GM04504 (cell line): ENCODE measurements around the gene SLC44A3.
"Not testable (repeated sequence)": the region's sequence is repeated elsewhere in the genome, so short reads cannot be mapped to it uniquely, and the experiment has no call there.

Experiments used
- DNase-seq: peaks from one replicate; pipeline ENCODE4 v3.0.0-alpha.2; 2012; ENCODE audit warnings: low read depth

SLC44A3 gene

DNA sequence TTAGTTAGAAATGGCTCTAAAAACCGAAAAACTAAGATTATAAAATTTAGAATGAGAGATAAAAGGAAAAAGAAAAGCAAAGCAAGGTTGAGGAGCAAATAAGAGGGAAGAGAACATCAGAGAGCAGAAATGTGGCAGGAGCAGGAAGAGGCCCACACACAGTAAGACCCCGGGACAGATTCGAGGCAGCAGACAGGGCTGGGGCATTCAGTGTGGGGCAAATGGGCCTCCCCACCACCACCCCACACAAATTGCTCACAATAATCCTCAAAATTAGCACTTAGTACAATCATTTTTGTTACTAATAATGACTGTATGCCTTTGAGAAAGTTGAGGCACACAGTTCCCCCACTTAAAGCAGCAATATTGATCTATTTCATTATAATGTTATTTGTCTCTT lies 17.1 kb upstream of the SLC44A3 start:
- DNase-seq, result no peak

DNA sequence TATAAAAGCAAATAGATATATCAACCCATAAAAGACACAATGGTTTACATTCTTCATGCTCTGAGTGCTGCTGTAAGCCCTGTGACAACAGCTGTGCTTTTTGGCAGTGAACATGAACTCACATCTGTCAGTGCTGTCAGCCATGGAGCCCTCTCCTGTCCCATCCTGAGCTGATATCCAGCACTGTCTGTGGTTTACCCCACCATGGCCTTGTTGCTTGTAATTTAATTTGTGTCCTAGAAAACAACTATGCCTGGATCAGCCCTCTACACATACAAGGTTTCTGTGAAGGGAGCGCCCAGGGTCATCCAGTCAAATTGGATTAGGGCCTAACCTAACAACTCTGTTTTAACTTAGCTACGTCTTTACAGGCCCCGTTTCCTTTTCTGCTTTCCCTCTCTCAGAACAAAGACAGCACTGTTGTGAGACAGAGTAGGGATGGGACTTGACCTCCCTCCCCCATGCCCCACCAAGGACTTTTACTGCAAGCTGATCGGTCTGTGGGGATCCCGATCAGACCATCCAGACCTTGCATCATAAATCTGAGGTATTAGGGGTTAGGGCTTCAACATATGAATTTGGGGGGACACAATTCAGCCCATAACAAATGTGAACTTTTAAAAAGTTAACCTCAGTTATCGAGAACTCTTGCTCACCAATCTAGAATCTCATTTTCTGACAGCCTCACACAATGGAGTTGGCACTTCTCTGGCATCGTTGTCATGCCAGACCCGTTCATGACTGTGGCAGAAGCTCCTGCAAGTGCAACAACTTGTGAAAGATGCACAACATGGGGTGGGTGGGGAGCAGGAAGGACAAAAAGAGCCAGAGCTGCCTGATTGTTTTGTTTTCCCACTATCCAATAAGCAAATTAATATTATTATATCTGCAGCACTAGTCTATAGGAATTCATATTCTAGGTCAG lies 16.4 kb upstream of the SLC44A3 start:
- DNase-seq, result no peak

DNA sequence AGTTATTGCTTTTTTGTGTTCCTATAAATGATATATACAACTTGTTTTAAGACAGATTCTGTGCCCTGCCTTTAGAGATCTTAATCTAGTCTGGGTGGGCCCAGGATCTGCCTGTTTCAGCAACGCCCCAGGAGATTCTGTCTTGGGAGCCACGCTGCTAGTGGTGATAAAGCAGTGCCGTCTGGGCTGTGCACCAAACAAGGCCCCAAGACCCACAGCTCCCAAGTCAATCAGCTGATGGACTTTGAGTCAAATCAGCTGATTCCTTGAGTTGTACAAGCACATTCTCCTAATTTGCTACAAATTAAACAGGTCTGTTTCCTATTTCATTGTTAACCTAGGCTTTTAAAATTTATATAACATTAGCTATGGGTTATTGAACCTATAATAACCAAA lies 15.7 kb upstream of the SLC44A3 start:
- DNase-seq, result no peak

DNA sequence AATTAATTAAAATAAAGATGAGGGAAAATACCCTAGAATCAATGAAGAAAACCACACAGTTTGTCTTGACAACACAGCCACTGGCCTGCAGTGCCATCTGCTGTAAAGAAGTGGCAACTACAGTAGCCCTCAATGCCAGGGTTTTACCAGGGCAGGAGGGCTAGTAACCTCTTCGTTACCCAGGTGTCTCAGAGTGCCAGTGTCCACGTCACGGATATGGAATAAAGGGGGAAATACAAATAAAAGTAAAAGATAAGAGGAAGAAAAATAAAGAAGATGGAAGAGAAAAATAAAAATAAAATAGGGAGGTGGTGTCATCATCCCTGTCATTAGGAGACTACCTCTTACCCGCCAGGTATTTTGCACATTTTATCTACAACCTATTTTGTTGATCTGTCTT lies 14.2 kb upstream of the SLC44A3 start:
- DNase-seq, result no peak

DNA sequence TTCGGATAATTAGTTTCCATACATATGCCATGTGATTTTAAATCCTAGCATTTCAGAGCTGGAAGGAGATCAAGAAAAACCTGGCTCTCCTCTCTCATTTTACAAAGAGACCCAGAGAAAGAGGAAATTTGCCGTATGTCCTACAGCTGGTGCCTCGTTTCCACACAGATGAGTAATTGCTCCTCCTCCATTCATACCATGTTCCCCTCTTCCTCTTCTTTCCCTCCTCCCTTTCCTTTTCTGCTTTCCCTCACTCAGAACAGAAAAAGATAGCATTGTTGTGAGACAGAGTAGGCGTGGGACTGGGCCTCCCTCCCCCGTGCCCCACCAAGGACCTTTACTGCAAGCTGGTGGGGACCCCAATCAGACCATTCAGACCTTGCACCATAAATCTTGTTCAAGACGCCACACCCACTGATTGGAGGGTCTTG lies 13.7 kb upstream of the SLC44A3 start:
- DNase-seq, result no peak

DNA sequence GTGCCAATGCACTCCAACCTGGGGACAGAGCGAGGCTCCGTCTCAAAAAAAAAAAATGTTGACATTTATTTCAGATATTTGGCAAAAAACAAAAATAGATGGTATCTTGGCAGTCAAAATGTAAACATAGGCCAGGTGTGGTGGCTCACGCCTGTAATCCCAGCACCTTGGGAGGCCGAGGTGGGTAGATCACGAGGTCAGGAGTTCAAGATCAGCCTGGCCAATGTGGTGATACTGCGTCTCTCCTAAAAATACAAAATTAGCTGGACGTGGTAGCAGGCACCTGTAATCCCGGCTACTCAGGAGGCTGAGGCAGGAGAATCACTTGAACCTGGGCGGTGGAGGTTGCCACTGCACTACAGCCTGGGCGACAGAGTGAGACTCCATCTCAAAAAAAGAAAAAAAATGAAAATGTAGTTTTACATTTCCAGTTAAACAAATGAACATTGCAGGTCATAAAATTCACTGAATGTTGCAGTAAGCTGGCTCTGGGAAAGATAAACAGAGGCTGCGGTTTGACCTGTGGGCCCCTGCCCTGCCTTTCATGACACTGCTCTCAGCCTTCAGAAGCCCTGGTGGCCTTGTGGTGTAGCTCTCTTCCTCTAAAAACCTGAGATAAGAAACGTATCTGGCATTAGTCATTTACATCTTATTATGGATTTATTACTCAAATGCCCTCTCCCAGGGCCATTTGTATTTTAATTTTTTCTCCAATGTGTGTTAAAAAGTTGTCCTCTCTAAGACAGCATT lies 12.2 kb upstream of the SLC44A3 start:
- DNase-seq, result no peak

DNA sequence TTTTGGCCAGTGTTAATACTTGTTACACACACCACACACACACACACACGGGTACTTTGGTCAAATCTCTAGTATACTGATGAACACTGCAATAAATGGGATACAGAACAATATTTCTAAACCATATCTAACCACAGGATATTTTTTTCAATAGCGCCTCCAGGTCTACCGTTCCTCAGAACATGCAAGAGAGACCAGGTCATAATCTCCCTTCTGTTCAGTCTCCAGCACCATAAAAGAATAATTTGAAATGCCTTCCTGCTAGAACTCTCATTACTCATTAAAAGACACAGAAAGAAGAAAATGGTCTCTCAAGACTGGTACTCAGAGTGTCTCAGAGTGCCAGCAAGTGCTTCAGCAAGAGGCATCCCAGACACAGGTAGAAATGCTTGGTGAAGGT lies 11.5 kb upstream of the SLC44A3 start:
- no peak for DNase-seq

DNA sequence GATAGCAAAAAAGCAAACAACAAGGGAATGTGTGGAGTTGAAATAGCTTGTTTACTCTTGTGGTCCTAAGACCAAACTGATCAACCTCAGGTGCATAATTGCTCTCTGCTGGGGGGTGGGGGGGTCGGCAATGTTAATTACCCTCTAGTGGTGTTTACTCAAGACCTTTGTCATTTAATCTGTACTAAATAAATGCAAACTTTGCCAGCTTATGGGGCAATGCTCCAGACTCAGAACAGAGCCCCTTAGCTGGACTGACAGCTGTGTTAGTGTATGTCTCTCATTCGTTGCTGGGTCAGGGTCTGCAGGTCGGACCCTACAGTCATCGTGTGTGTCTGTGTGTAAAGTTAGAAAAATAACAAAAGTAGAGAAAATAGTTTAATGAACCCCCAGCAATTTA lies 7.2 kb upstream of the SLC44A3 start:
- DNase-seq, result no peak

DNA sequence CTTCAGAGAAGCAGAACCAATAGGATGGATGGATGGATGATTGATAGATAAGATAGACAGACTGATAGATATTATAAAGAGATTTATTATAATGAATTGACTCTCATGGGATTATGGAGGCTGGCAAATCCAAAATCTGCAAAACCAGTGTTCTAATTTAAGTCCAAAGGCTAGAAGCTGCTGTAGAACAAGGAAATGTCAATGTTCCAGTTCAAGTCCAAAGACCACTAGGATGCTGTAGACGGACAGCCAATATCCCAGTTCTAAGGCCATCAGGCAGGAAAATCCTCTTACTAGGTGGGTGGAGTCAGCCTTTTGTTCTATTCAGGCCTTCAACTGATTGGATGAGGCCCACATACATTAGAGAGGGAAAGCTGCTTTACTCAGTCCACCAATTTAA lies 4.1 kb upstream of the SLC44A3 start:
- no peak for DNase-seq

DNA sequence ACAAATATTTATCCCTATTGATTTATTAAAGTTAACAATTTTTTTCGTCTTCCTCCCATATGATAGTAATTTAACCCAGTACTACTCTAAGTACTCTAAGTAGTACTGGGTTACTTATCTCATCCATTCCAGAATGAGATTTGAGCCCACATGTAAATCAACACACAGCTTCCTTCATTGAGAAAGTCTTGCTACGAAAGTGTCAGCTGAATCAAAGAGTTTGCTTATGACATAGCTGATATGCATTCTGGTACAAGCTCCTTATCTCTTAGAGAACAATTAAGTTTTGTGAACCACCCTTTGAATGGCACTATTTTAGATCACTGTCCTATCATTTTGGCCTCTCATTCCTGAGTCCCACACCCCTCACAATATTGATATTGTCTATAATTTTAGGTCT lies 2.4 kb upstream of the SLC44A3 start:
- DNase-seq, result no peak

DNA sequence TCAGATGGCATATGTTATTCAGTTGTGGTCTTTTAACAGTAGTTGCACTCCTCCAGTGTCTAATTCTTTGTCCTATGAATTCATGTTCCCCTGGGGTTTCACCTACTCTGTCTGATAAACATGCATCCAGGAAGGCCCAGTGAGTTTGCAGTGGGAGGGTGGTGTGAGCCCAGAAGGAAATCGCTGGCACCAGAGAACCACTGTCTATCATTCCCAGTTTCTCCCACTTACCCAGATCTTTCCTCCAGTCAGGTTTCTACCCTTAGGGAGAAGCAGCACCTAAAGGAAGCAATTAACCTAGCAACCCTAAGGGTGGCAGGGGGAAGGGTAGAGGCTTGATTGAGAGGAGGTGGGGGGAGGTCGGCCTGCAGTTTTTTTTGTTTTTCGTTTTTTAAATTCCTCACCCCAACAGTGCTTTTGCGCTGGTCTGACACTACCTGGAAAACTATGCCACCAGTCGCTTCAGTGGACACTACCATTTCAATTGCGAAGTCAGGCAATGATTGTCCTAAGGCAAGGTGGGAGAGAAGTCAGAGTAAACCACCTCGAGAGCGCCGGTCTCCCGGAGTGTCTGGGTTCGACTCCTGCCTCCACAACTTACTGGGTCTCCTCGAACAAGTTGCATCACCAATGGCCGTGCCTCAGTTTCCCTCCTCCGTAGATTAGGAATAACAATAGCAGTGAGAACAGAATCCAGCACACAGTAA lies 766 bp upstream of the SLC44A3 start:
- DNase-seq, result no peak

DNA sequence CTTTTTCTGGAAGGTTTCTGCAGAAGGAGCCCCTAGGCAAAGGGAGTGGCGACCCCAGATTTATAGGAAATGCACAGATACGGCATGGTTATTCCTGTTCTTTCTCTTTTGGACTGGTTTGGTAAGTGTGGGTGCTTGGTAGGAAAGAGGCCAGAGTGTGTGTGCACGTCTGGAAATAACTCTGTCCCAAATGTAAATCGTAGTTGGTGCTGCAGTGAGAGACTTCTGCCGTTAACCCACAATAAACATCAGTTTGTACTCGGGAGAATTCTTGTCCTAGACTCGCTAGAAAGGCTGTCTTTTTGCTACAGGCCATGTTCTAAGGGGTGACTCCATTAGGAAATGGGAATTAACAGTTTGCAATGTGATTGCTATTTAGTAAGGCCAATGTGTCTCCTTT lies 779 bp downstream of the SLC44A3 start:
- DNase-seq, result no peak

DNA sequence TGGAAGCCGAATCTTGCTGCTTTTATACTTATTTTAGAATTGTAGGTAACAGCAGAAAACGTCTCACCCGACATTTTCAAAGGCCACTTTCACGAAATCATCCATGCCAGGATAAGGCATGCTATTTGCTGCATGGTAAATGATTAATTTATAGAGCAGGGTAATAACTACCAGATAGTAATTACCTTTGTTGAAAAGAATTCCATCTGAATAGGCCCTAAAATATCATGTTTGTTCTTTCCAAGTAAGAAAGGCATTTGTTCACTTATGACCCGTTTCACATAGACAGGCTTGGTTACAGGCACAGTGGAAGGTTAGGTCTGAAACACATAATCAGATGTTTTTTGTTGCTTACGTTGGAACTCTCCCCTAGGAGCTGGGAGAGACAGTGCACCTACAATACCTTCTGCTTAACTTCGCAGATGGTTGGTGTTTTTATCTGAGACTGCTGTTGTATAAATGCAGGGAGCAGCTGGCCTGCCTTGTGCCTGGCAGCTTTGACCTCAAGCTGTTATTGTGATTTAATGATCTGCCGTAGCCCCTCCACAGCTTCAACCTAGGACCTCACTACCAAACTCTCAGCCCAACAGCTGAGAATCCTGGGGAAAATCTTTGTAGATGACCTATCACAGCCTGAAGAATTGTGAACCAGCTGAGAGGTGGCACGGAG lies 1.6 kb downstream of the SLC44A3 start:
- no peak for DNase-seq

DNA sequence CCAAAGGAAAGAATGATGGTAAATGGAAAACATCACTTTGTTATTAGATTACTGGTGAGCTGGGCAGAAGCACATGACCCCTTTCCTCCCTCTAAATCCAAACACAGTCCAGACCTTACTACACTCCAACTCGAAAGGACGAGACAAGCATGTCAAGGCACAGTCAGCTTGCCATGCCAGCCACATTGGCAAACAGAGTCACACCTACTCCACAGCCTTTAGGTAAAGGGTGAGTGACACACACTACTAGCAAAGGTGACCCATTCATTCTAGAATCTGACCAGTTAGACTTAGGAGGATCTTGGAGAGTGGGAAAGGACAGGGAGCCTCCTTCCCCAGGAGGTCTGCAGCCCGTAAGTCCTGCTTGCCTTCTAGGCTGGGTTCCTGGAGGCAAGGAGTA lies 3.0 kb downstream of the SLC44A3 start:
- DNase-seq, result no peak

DNA sequence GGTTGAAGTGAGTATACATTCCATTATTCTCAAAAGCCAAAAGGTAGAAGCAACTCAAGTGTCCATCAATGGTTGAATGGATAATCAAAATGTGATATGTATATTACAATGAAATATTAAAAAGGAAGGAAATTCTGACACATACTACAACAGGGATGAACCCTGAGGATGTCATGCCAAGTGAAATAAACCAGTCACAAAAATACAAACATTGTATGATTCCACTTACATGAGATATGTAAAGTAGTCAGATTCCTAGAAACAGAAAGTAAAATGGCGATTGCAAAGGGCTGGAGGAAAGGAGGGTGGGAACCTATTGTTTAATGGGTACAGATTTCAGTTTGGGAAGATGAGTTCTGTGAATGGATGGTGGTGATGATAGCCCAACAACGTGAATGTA lies 5.8 kb downstream of the SLC44A3 start:
- no peak for DNase-seq

DNA sequence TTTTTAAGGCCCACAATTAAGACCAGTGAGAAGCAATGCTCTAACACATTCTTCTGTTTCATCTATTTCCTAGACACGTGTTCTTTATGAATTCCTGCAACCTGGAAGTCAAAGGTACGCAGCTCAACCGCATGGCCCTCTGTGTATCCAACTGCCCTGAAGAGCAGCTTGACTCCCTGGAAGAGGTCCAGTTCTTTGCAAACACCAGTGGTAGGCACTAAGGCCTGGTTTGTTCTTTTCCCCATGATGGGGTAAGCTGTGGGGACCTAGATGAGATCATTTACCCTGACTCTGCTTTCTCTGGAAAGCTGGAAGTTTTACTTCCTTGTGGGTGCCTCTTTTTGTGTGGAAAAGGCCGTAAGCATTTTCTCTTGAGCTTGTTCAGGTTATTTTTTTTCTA lies 7.3 kb downstream of the SLC44A3 start:
- DNase-seq, result no peak

DNA sequence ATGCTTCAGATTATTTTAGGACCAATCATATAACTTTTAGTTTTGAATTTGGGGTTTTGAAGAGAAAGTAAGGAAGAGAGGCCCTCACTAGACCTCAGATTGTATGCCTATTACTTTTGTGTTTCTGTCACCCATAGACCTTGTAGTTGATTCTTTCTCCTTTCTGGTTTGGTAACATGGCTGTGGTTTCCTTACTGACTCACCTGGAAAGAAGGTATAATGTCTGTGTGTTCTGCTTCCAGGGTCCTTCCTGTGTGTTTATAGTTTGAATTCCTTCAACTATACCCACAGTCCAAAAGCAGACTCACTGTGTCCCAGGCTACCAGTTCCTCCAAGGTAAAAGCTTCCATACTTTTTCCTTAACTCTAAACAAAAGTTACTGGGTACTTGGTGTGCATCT lies 8.1 kb downstream of the SLC44A3 start:
- no peak for DNase-seq

DNA sequence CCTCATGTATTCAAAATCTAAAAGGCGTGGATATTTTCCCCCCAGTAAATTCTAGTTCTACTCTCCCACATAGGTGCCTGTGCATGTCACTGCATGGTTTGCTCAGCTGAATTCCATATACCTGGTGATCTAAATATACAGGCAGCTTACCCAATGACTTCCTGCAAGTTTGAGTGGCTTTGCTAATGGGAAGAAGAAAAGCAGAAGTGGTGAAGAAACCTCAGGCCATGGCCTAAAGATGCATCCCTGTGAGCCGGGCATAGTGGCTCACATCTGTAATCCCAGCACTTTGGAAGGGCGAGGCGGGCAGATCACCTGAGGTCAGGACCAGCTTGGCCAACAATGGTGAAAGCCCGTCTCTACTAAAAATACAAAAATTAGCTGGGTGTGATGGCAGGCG lies 11.5 kb downstream of the SLC44A3 start:
- no peak for DNase-seq

DNA sequence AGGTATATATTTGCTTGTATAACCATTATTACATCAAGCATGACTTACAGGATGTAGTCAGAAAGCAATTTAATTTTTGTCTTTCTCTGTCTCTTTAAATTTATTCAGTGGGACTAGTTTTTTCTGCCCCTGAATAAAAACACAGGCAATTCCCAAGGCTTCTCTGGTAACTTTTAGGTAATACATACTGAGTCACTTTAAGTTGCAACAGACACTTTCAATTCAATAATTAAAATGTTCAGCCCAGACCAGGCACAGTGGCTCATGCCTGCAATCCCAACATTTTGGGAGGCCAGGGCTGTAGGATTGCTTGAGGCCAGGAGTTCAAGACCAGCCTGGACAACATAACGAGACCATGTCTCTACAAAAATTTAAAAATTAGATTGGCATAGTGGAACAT lies 12.3 kb downstream of the SLC44A3 start:
- DNase-seq, result no peak

DNA sequence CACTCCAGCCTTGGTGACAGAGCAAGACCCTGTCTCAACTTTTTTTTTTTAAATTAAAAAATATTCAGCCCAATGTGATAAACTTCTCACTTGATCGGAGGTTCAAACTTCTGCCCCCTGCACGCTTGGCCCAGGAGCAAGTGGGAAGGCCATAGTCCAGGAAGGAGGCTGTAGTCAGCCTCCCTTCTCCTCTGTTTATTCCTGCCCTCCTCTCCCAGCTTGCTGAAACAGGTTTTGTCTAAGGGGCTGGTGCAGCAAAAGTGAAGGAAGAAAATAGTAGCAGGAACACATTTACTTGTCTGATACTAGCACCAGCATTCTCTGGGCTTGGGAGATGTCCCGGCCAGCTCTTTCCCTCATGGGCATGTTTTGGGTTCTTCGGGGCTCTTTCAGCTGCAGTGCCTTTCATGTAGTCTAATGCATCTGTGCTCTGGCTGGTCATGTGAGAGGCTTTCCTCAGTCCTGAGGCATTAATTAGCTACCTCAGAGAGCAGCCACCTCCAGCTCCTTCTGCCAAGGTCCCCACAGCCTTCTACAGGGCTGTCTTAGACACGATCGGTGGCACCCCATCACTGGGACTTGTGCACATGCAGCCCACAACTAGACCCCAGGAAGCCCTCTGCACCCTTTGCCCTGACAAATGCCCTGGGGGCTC lies 12.9 kb downstream of the SLC44A3 start:
- DNase-seq, result no peak

DNA sequence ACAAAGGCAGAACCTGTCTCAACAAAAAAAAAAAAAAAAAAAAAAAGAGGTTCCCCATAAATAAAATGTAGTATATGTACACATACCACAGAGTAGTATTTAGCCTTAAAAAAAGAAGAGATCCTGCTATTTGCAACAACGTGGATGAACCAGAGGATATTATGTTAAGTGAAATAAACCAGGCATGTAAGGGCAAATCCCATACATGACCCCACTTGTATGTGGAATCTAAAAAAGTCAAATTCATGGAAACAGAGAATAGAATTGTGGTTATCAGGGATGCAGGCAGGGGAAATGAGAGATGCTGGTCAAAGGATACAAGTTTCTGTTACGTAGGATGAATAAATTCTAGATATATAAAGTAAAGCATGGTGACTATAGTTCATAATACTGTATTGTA lies 16.7 kb downstream of the SLC44A3 start:
- DNase-seq, result no peak

DNA sequence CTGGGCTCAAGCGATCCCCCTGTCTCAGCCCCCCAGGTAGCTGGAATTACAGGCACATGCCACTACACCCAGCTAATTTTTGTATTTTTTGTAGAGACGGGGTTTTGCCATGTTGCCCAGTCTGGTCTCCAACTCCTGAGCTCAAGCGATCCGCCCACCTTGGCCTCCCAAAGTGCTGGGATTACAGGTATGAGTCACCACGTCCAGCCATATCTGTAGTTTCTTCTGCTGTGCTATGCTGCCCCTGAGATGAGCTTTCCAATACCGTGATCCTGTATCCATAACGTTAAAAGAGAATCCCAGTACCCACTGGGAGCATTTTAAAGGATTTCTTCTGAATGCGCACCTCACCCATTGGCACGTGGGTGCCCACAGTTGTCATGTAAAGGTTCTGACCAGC lies 20.2 kb downstream of the SLC44A3 start:
- DNase-seq, result not testable (repeated sequence)
